DOHH2 (cell line): Measurements from ENCODE around the gene LRRN4CL.
A peak's percentile ranks its signal among the peaks of the same experiment; 100 is the strongest.

ENCODE experiments used
- H3F3A ChIP-seq: fragments of 200-600 bp; sonication (generic), shearing (Covaris generic); 2 replicates; pipeline ENCODE4 v1.6.0; 2016; ENCODE audit warnings: antibody characterized with exemption, mild to moderate bottlenecking; ENCODE audit not compliant: control insufficient read depth, insufficient read depth
- H3K27ac ChIP-seq: fragments of 200-600 bp; sonication (generic); 2 replicates; pipeline ENCODE4 v1.5.1; 2014; ENCODE audit warnings: low read depth, mild to moderate bottlenecking, low read length, moderate library complexity
- H3K27me3 ChIP-seq: fragments of 200-600 bp; sonication (generic); 2 replicates; pipeline ENCODE4 v1.6.1; 2014; ENCODE audit warnings: mild to moderate bottlenecking, low read length, mixed read lengths; ENCODE audit not compliant: control insufficient read depth
- H3K36me3 ChIP-seq: fragments of 200-600 bp; sonication (generic); 2 replicates; pipeline ENCODE4 v1.6.1; 2014; ENCODE audit warnings: mild to moderate bottlenecking, low read length, moderate library complexity, mixed read lengths; ENCODE audit not compliant: control insufficient read depth
- H3K4me1 ChIP-seq: fragments of 200-600 bp; sonication (generic); 2 replicates; pipeline ENCODE4 v1.6.1; 2014; ENCODE audit warnings: mild to moderate bottlenecking, low read length, mixed read lengths; ENCODE audit not compliant: control insufficient read depth
- H3K4me2 ChIP-seq: fragments of 200-600 bp; sonication (generic); 2 replicates; pipeline ENCODE4 v1.6.0; 2014; ENCODE audit warnings: mild to moderate bottlenecking, low read length, moderate library complexity
- H3K4me3 ChIP-seq: fragments of 200-600 bp; sonication (generic); 2 replicates; pipeline ENCODE4 v1.5.1; 2014; ENCODE audit warnings: mild to moderate bottlenecking, low read length, mixed read lengths
- H3K79me2 ChIP-seq: fragments of 200-600 bp; sonication (generic); 2 replicates; pipeline ENCODE4 v1.6.1; 2014; ENCODE audit warnings: mild to moderate bottlenecking, low read length, mixed read lengths; ENCODE audit not compliant: control insufficient read depth
- H3K9me2 ChIP-seq: fragments of 200-600 bp; sonication (generic); replicated peaks from 2 replicates; pipeline ENCODE4 v1.6.1; 2014; ENCODE audit warnings: mild to moderate bottlenecking, low read length, mixed read lengths; ENCODE audit not compliant: control insufficient read depth
- H3K9me3 ChIP-seq: fragments of 200-600 bp; sonication (generic); 2 replicates; pipeline ENCODE4 v1.6.1; 2014; ENCODE audit warnings: antibody characterized with exemption, low read length, mixed read lengths; ENCODE audit not compliant: control insufficient read depth, insufficient read depth
- H4K20me1 ChIP-seq: fragments of 200-600 bp; sonication (generic); 2 replicates; pipeline ENCODE4 v1.6.0; 2014; ENCODE audit warnings: low read depth, mild to moderate bottlenecking, antibody characterized with exemption, low read length, moderate library complexity; ENCODE audit not compliant: control insufficient read depth, insufficient read depth
- EZH2phosphoT487 ChIP-seq: fragments of 200-600 bp; sonication (generic); IDR thresholded peaks from 2 replicates; pipeline ENCODE4 v1.6.1; 2017; ENCODE audit warnings: borderline replicate concordance, mild to moderate bottlenecking, antibody characterized with exemption, low read length, moderate library complexity, mixed read lengths
- TF ChIP-seq, protein P1 (sequence below): fragments of 200-600 bp; sonication (generic); IDR thresholded peaks from one replicate; pipeline ENCODE4 v1.5.1; 2014; ENCODE audit warnings: antibody characterized with exemption, mild to moderate bottlenecking, low read depth, low read length; ENCODE audit not compliant: poor library complexity, severe bottlenecking

The LRRN4CL gene

DNA sequence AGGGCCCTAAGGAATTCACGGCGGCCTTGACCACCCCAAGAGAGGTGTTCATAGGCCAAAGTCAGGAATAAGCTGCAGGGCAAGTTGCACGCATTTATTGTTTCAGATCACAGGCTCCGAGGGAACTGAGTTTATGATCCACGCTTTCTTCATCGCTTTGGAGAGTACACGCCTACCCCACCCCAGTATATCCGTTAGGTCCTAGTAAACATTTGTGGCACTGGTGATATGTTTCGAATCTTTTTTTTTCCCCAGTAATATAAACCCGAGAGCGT, 43.7 kb downstream of the LRRN4CL start:
- Histone ChIP-seq H4K20me1 (peaks cover 3% of the 10 kb centered on the region; the same call in 1 of the 2 replicates), H3K9me3 (no peaks in the 10 kb centered on the region), H3K9me2 (no peaks in the 10 kb centered on the region), H3K27ac (peak overlapping the region; percentile 78), H3F3A (no peaks in the 10 kb centered on the region), H3K4me2 (peak overlapping the region; percentile 87), H3K79me2 (peaks cover 84% of the 10 kb centered on the region), H3K27me3 (no peaks in the 10 kb centered on the region), H3K36me3 (peaks cover 73% of the 10 kb centered on the region), H3K4me1 (peaks cover 26% of the 10 kb centered on the region), H3K4me3 (peak overlapping the region; percentile 97)
- TF ChIP-seq, protein P1, sequence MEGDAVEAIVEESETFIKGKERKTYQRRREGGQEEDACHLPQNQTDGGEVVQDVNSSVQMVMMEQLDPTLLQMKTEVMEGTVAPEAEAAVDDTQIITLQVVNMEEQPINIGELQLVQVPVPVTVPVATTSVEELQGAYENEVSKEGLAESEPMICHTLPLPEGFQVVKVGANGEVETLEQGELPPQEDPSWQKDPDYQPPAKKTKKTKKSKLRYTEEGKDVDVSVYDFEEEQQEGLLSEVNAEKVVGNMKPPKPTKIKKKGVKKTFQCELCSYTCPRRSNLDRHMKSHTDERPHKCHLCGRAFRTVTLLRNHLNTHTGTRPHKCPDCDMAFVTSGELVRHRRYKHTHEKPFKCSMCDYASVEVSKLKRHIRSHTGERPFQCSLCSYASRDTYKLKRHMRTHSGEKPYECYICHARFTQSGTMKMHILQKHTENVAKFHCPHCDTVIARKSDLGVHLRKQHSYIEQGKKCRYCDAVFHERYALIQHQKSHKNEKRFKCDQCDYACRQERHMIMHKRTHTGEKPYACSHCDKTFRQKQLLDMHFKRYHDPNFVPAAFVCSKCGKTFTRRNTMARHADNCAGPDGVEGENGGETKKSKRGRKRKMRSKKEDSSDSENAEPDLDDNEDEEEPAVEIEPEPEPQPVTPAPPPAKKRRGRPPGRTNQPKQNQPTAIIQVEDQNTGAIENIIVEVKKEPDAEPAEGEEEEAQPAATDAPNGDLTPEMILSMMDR = no peak
- no peak for TF ChIP-seq EZH2phosphoT487

DNA sequence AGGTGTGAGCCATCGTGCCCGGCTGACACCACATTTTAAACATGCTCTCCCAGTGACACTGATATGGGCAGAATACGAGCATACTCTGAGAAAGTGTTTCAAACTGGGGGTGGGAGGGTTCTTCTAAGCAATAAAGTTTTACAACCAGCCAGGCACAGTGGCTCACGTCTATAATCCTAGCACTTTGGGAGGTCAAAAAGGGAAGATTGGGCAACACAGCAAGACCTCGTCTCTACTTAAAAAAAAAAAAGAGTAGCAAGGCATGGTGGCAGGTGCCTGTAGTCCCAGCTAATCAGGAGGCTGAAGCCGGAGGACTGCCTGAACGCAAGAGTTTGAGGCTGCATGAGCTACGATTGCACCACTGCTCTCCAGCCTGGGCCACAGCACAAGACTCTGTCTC, 45.1 kb downstream of the LRRN4CL start:
- no peaks in the 10 kb centered on the region for H3K9me2 ChIP-seq
- H3K27ac ChIP-seq = no peak overlapping the region
- H3K79me2 ChIP-seq = peaks cover 82% of the 10 kb centered on the region
- no peak overlapping the region for H3K4me3 ChIP-seq
- H3K36me3 ChIP-seq = peaks cover 70% of the 10 kb centered on the region
- TF ChIP-seq, protein P1 = no peak
- no peak for TF ChIP-seq EZH2phosphoT487
- peaks cover 25% of the 10 kb centered on the region for H3K4me1 ChIP-seq
- no peaks in the 10 kb centered on the region for H3F3A ChIP-seq
- no peak overlapping the region for H3K4me2 ChIP-seq
- H3K27me3 ChIP-seq = no peaks in the 10 kb centered on the region
- H4K20me1 ChIP-seq = peaks cover 3% of the 10 kb centered on the region; the same call in 1 of the 2 replicates
- no peaks in the 10 kb centered on the region for H3K9me3 ChIP-seq
